Activated B cell treated with CpG ODN at 0.5 μM for 24 hours (primary cell): Measurements from ENCODE around the gene TMEM140. TPM values are rescaled to one million over a fixed set of nuclear protein-coding genes. Genes with fewer than 3 reads are reported as not detected.

Experiments
- ATAC-seq: fragments of 200-7000 bp; cut with Tn5 transposase; one replicate; pipeline ENCODE4 v1.10.0; 2021; ENCODE audit warnings: low read depth, mild to moderate bottlenecking, moderate library complexity
- CTCF ChIA-PET: fragments of 350-600 bp; sonication (Branson Sonifier 250); formaldehyde crosslinking; loops from one replicate; lab custom pipeline; 2021; ENCODE audit warnings: antibody characterized with exemption; lab: Charles Lee
- POLR2A ChIA-PET: fragments of 350-600 bp; sonication (Branson Sonifier 250); formaldehyde crosslinking; loops from one replicate; lab custom pipeline; 2021; ENCODE audit warnings: antibody characterized with exemption; lab: Charles Lee
- DNase-seq: peaks from one replicate; pipeline ENCODE4 v3.0.0; 2022
- H3K27ac Mint-ChIP-seq: one replicate; pipeline ENCODE4 v1.8.0; 2020; ENCODE audit warnings: mixed read lengths
- H3K27me3 Mint-ChIP-seq: one replicate; pipeline ENCODE4 v1.8.0; 2021; ENCODE audit warnings: mixed read lengths
- H3K36me3 Mint-ChIP-seq: one replicate; pipeline ENCODE4 v1.8.0; 2021; ENCODE audit warnings: low read depth, mixed read lengths
- H3K4me1 Mint-ChIP-seq: one replicate; pipeline ENCODE4 v1.8.0; 2021; ENCODE audit warnings: mixed read lengths
- H3K4me3 Mint-ChIP-seq: one replicate; pipeline ENCODE4 v1.8.0; 2020; ENCODE audit warnings: mild to moderate bottlenecking, mixed read lengths
- H3K9me3 Mint-ChIP-seq: one replicate; pipeline ENCODE4 v1.8.0; 2020; ENCODE audit warnings: mixed read lengths
- intact Hi-C: fragments of 100-400 bp; cut with micrococcal nuclease; formaldehyde crosslinking; loops from one replicate; pipeline ENCODE4 v1.15.1; 2024
- total RNA-seq: library from RNA; stranded (reverse); gene quantifications from 2 replicates; pipeline ENCODE4 v1.2.3, GENCODE V29; 2022
- TF ChIP-seq, protein P1 (sequence below): fragments of 200-600 bp; IDR thresholded peaks from one replicate; pipeline ENCODE4 v1.8.0; 2022; ENCODE audit warnings: antibody characterized with exemption, mild to moderate bottlenecking

TMEM140 gene
- total RNA-seq, 1 donor from 2014 or later, result 20.9 TPM

GRCh38 chr7:135195968-135196629, 48.2 kb downstream of the TMEM140 start:
- TF ChIP-seq, protein P1, sequence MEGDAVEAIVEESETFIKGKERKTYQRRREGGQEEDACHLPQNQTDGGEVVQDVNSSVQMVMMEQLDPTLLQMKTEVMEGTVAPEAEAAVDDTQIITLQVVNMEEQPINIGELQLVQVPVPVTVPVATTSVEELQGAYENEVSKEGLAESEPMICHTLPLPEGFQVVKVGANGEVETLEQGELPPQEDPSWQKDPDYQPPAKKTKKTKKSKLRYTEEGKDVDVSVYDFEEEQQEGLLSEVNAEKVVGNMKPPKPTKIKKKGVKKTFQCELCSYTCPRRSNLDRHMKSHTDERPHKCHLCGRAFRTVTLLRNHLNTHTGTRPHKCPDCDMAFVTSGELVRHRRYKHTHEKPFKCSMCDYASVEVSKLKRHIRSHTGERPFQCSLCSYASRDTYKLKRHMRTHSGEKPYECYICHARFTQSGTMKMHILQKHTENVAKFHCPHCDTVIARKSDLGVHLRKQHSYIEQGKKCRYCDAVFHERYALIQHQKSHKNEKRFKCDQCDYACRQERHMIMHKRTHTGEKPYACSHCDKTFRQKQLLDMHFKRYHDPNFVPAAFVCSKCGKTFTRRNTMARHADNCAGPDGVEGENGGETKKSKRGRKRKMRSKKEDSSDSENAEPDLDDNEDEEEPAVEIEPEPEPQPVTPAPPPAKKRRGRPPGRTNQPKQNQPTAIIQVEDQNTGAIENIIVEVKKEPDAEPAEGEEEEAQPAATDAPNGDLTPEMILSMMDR, result no peak
- DNase-seq, result no peak
- H3K27ac Mint-ChIP-seq, result no peak overlapping the region
- ChIA-PET POLR2A (interaction anchor here (1.0 kb wide), 1 partner anchor 8 kb away, joined by 3 read pairs; no protein-coding TSS in a partner anchor), CTCF (interaction anchor here (0.7 kb wide), 1 partner anchor 20 kb away, joined by 3 read pairs; no protein-coding TSS in a partner anchor)
- ATAC-seq, result no peak
- no peaks in the 10 kb centered on the region for H3K9me3 Mint-ChIP-seq
- intact Hi-C loops, result no loop called here
- no peak overlapping the region for H3K4me3 Mint-ChIP-seq
- H3K4me1 Mint-ChIP-seq, result no peaks in the 10 kb centered on the region
- peaks cover 97% of the 10 kb centered on the region for H3K36me3 Mint-ChIP-seq
- H3K27me3 Mint-ChIP-seq, result no peaks in the 10 kb centered on the region

DNA sequence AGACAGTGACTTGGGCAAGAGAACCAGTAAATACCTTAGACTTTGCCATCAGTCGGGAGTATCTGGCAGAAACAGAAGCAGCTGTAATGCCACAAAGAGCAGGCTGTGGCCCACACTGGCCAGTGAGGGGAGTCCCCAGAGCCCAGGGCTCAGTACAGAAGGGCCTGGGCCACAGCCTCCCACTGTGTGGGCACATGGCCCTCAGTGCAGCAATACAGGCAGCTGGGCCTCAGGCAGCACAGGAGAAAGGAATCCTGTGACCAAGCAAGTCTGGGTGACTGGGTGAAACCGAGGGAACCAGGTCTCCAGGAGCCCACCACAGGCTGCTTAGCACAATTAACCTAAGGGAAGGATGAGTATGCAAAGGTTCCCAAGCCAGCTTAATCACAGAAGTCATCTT, 49.5 kb downstream of the TMEM140 start:
- no peak overlapping the region for H3K27ac Mint-ChIP-seq
- H3K4me1 Mint-ChIP-seq, result no peaks in the 10 kb centered on the region
- H3K9me3 Mint-ChIP-seq, result no peaks in the 10 kb centered on the region
- ATAC-seq, result no peak
- intact Hi-C loops, result no loop called here
- H3K27me3 Mint-ChIP-seq, result no peaks in the 10 kb centered on the region
- TF ChIP-seq, protein P1, result no peak
- H3K4me3 Mint-ChIP-seq, result no peak overlapping the region
- DNase-seq, result no peak
- peaks cover 97% of the 10 kb centered on the region for H3K36me3 Mint-ChIP-seq
- ChIA-PET POLR2A (interaction anchor here (0.6 kb wide), 1 partner anchor 42 kb away, joined by 3 read pairs; no protein-coding TSS in a partner anchor), CTCF (no interaction called here)

DNA sequence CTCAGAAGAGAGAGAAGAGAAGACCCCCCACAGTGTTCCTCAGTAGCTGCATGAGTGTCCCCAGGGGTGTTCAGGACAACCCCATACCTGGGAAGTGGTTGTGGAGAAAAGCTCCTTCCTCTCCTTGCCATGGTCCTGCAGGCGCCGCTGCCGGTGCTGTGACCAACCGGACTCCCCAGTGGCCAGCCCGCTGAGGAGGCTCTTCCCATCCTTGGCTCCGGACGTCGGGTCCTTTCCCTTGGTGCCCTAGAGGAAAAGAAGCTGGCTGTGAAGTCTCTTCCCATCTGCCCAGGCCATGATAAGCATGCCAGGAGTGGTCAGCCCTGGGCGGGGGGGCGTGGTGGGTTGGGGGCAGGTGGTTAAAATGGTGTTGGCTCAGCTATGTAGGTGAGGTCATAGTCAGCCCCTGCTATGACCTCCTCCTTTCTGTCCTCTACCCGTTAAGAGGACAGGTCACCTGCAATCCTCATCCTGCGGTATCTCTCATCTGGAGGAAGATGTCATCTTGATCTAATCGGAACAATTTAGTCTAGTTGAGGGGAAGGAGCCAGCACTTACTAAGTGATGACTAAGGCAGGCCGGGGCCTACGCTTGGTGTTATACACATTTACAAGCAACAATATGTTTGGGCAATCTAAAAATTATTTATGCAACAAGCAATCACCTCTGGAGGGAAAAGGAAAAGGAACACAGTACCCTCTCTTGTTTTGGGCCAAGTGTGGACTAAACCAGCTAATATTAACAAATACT, 50.2 kb downstream of the TMEM140 start:
- H3K27ac Mint-ChIP-seq, result no peak overlapping the region
- TF ChIP-seq, protein P1, result no peak
- intact Hi-C loops, result no loop called here
- H3K4me3 Mint-ChIP-seq, result no peak overlapping the region
- POLR2A ChIA-PET, result interaction anchor here (0.6 to 1.4 kb wide), 2 partner anchors 9 to 41 kb away, joined by 3 read pairs; no protein-coding TSS in a partner anchor
- CTCF ChIA-PET, result no interaction called here
- H3K27me3 Mint-ChIP-seq, result no peaks in the 10 kb centered on the region
- H3K9me3 Mint-ChIP-seq, result no peaks in the 10 kb centered on the region
- no peaks in the 10 kb centered on the region for H3K4me1 Mint-ChIP-seq
- DNase-seq, result no peak
- ATAC-seq, result no peak
- peaks cover 97% of the 10 kb centered on the region for H3K36me3 Mint-ChIP-seq

DNA sequence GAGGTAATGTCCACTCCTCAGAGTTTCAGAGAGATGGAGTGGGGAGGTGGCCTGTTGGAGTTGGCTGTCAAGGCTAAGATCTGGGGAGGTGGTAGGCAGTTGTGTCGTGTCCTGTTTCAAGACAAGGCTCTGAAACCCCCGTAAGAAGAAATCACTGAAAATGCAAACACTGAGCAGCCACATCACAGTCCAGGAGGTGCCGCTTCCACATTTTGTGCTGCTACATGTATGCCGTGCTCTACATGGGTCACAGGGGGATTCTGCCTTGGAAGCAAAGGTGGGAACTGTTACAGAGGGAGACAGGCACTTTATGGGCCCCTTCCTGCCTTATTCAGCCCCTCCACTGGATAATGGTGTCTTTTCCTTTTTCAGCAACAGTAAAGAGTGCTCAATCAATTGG, 51.6 kb downstream of the TMEM140 start:
- no peaks in the 10 kb centered on the region for H3K9me3 Mint-ChIP-seq
- no peak for ATAC-seq
- no peak overlapping the region for H3K27ac Mint-ChIP-seq
- peaks cover 96% of the 10 kb centered on the region for H3K36me3 Mint-ChIP-seq
- DNase-seq, result no peak
- POLR2A ChIA-PET, result no interaction called here
- TF ChIP-seq, protein P1, result no peak
- no peak overlapping the region for H3K4me3 Mint-ChIP-seq
- no peaks in the 10 kb centered on the region for H3K4me1 Mint-ChIP-seq
- H3K27me3 Mint-ChIP-seq, result no peaks in the 10 kb centered on the region
- intact Hi-C loops, result no loop called here
- CTCF ChIA-PET, result no interaction called here

GRCh38 chr7:135200821-135201331, 53.0 kb downstream of the TMEM140 start:
- peaks cover 95% of the 10 kb centered on the region for H3K36me3 Mint-ChIP-seq
- H3K27ac Mint-ChIP-seq, result no peak overlapping the region
- H3K9me3 Mint-ChIP-seq, result no peaks in the 10 kb centered on the region

More at GRCh38 chr7:135200821-135201331, 53.0 kb downstream of the TMEM140 start:
- intact Hi-C loops, result no loop called here
- TF ChIP-seq, protein P1, result no peak
- no peak for DNase-seq
- ChIA-PET POLR2A (interaction anchor here (1.4 kb wide), 1 partner anchor 12 kb away, joined by 5 read pairs; no protein-coding TSS in a partner anchor), CTCF (no interaction called here)
- no peaks in the 10 kb centered on the region for H3K27me3 Mint-ChIP-seq
- ATAC-seq, result no peak
- no peak overlapping the region for H3K4me3 Mint-ChIP-seq
- peaks cover 5% of the 10 kb centered on the region for H3K4me1 Mint-ChIP-seq
